Loucy (cell line): ENCODE data around the gene ENTPD2.

Experiments used
- H2AFZ ChIP-seq: fragments of 200-600 bp; sonication (generic); 2 replicates; pipeline ENCODE4 v1.6.0; 2016; ENCODE audit warnings: antibody characterized with exemption, mild to moderate bottlenecking, low read length, moderate library complexity
- H3F3A ChIP-seq: fragments of 200-600 bp; 2 replicates; pipeline ENCODE4 v1.6.0; 2016; ENCODE audit warnings: antibody characterized with exemption, low read depth, mild to moderate bottlenecking
- H3K27me3 ChIP-seq: fragments of 200-600 bp; sonication (generic); 2 replicates; pipeline ENCODE4 v1.6.1; 2014; ENCODE audit warnings: low read length, mild to moderate bottlenecking; ENCODE audit not compliant: insufficient read depth, poor library complexity, severe bottlenecking
- H3K36me3 ChIP-seq: fragments of 200-600 bp; sonication (generic); 2 replicates; pipeline ENCODE4 v1.6.1; 2016; ENCODE audit warnings: low read length; ENCODE audit not compliant: insufficient read depth
- H3K4me1 ChIP-seq: fragments of 200-600 bp; sonication (generic); 2 replicates; pipeline ENCODE4 v1.5.1; 2014; ENCODE audit warnings: low read length, mild to moderate bottlenecking; ENCODE audit not compliant: insufficient read depth, poor library complexity, severe bottlenecking
- H3K4me2 ChIP-seq: fragments of 200-600 bp; sonication (generic); 2 replicates; pipeline ENCODE4 v1.6.0; 2014; ENCODE audit warnings: antibody characterized with exemption, low read length, low read depth, mild to moderate bottlenecking; ENCODE audit not compliant: poor library complexity, severe bottlenecking
- H3K4me3 ChIP-seq: fragments of 200-600 bp; sonication (generic); 2 replicates; pipeline ENCODE4 v1.5.1; 2014; ENCODE audit warnings: low read length, mild to moderate bottlenecking, mixed read lengths; ENCODE audit not compliant: poor library complexity, severe bottlenecking
- H3K79me2 ChIP-seq: fragments of 200-600 bp; sonication (generic); 2 replicates; pipeline ENCODE4 v1.6.1; 2014; ENCODE audit warnings: low read length; ENCODE audit not compliant: insufficient read depth
- H3K9ac ChIP-seq: fragments of 200-600 bp; sonication (generic); 2 replicates; pipeline ENCODE4 v1.6.0; 2014; ENCODE audit warnings: mild to moderate bottlenecking, low read depth, low read length, moderate library complexity; ENCODE audit not compliant: poor library complexity, severe bottlenecking
- H3K9me2 ChIP-seq: fragments of 200-600 bp; sonication (generic); replicated peaks from 2 replicates; pipeline ENCODE4 v1.6.1; 2016; ENCODE audit warnings: low read depth, low read length, mixed read lengths
- H3K9me3 ChIP-seq: fragments of 200-600 bp; sonication (generic); 2 replicates; pipeline ENCODE4 v1.6.1; 2014; ENCODE audit warnings: mild to moderate bottlenecking, antibody characterized with exemption, low read length, low read depth; ENCODE audit not compliant: insufficient read depth
- H4K20me1 ChIP-seq: fragments of 200-600 bp; sonication (generic); 2 replicates; pipeline ENCODE4 v1.6.0; 2014; ENCODE audit warnings: antibody characterized with exemption, low read length, mild to moderate bottlenecking; ENCODE audit not compliant: insufficient read depth, poor library complexity, severe bottlenecking
- CTCF ChIP-seq: fragments of 200-600 bp; sonication (generic); conservative IDR thresholded peaks from 2 replicates; pipeline ENCODE4 v1.5.1; 2014; ENCODE audit warnings: mild to moderate bottlenecking, antibody characterized with exemption, low read length
- EZH2phosphoT487 ChIP-seq: fragments of 200-600 bp; IDR thresholded peaks from 2 replicates; pipeline ENCODE4 v1.6.1; 2018; ENCODE audit warnings: antibody characterized with exemption, mild to moderate bottlenecking, moderate library complexity, borderline replicate concordance

The ENTPD2 gene

GRCh38 chr9:137038916-137039315 is 14.9 kb downstream of the ENTPD2 start:
- H3K27me3 ChIP-seq: no peaks in the 10 kb centered on the region
- H3K4me1 ChIP-seq: peaks cover 14% of the 10 kb centered on the region
- H3K36me3 ChIP-seq: no peaks in the 10 kb centered on the region
- H4K20me1 ChIP-seq: peaks cover 8% of the 10 kb centered on the region
- H3K9me2 ChIP-seq: no peaks in the 10 kb centered on the region
- no peaks in the 10 kb centered on the region for H3K9me3 ChIP-seq
- no peak overlapping the region for H3K4me2 ChIP-seq
- peaks cover 7% of the 10 kb centered on the region; the same call in 1 of the 2 replicates for H3K79me2 ChIP-seq
- no peak overlapping the region for H2AFZ ChIP-seq
- no peak overlapping the region for H3K9ac ChIP-seq
- H3F3A ChIP-seq: 0 out of 2 replicates have a peak, but pooled peaks cover under 1% of the 10 kb centered on the region
- no peak for TF ChIP-seq CTCF
- no peak for TF ChIP-seq EZH2phosphoT487
- H3K4me3 ChIP-seq: no peak overlapping the region

- no peaks in the 10 kb centered on the region for H3K79me2 ChIP-seq
- H3K27me3 ChIP-seq: no peaks in the 10 kb centered on the region
- peaks cover 5% of the 10 kb centered on the region; the same call in 1 of the 2 replicates for H3F3A ChIP-seq
- no peak overlapping the region for H3K4me3 ChIP-seq
- no peaks in the 10 kb centered on the region for H3K9me3 ChIP-seq
- TF ChIP-seq CTCF (no peak), EZH2phosphoT487 (no peak)
- no peaks in the 10 kb centered on the region for H3K9me2 ChIP-seq
- no peaks in the 10 kb centered on the region for H3K36me3 ChIP-seq
- H2AFZ ChIP-seq: no peak overlapping the region
- H3K9ac ChIP-seq: no peak overlapping the region
- H3K4me1 ChIP-seq: peaks cover 15% of the 10 kb centered on the region
- H4K20me1 ChIP-seq: no peaks in the 10 kb centered on the region
- no peak overlapping the region for H3K4me2 ChIP-seq
Observed at GRCh38 chr9:137037483-137037882, 16.4 kb downstream of the ENTPD2 start.

- Histone ChIP-seq H3K9me3 (no peaks in the 10 kb centered on the region), H3K27me3 (no peaks in the 10 kb centered on the region), H3K36me3 (no peaks in the 10 kb centered on the region), H3F3A (peaks cover 5% of the 10 kb centered on the region; the same call in 1 of the 2 replicates), H3K4me3 (no peak overlapping the region), H3K9ac (no peak overlapping the region), H3K4me1 (peaks cover 19% of the 10 kb centered on the region), H4K20me1 (no peaks in the 10 kb centered on the region), H3K9me2 (no peaks in the 10 kb centered on the region), H3K4me2 (no peak overlapping the region), H2AFZ (no peak overlapping the region), H3K79me2 (no peaks in the 10 kb centered on the region)
- TF ChIP-seq EZH2phosphoT487 (no peak), CTCF (no peak)
Observed at GRCh38 chr9:137037035-137037434, 16.8 kb downstream of the ENTPD2 start.
